ENCODE results near the gene FOXP1. TPM values are rescaled to one million over a fixed set of nuclear protein-coding genes. Genes with fewer than 3 reads are reported as not detected.

Gene FOXP1
- total RNA-seq, 1 experiment from 2014 or later: 2.9 TPM

- Histone ChIP-seq H3K4me3 (ENCODE audit: low read depth in 2 of 2, low read length in 2 of 2) (no peak overlapping the region), H3K27me3 (ENCODE audit: control insufficient read depth, insufficient read depth, low read length) (no peaks in the 10 kb centered on the region), H3K36me3 (ENCODE audit: control insufficient read depth, insufficient read depth, low read length) (no peaks in the 10 kb centered on the region), H3K27ac (ENCODE audit: low read length) (no peak overlapping the region), H3K9me3 (ENCODE audit: control insufficient read depth, insufficient read depth, low read depth, low read length) (no peaks in the 10 kb centered on the region), H3K4me1 (ENCODE audit: control insufficient read depth, insufficient read depth, low read length) (no peaks in the 10 kb centered on the region)
- no TSS peak for BruUV-seq (replicated peaks)
- TF ChIP-seq REST (IDR thresholded peaks at IDR 0.05; ENCODE audit: insufficient read depth in 1 of 2, low read depth in 2 of 2, low read length in 1 of 2): no peak
- no peak for TF ChIP-seq POLR2AphosphoS5 (IDR thresholded peaks at IDR 0.05; ENCODE audit: low read depth, low read length)
- no peak for TF ChIP-seq CTCF (IDR thresholded peaks at IDR 0.05)
- no peak for TF ChIP-seq SIN3A (IDR thresholded peaks at IDR 0.05; ENCODE audit: borderline replicate concordance, insufficient read depth, low read depth, low read length)
- TF ChIP-seq TCF7L2 (IDR thresholded peaks at IDR 0.05; ENCODE audit: low read depth, low read length): no peak
- intact Hi-C loops (cut with micrococcal nuclease; ENCODE audit: unreplicated experiment) (no loop called here), in situ Hi-C loops (cut with HindIII; ENCODE audit: low pct_unique_long_range_greater_than_20kb, low sequenced_read_pairs) (no loop called here)
- CTCF ChIA-PET: no interaction called here
- DNase-seq (ENCODE audit: low read depth, low spot score) (no peak), ATAC-seq (no peak)
- POLR2A ChIA-PET: no interaction called here
Measured at GRCh38 chr3:71309342-71309741, 274.2 kb downstream of the FOXP1 start.

GRCh38 chr3:71308836-71309235 lies 274.7 kb downstream of the FOXP1 start:
- no peak overlapping the region for H3K27ac ChIP-seq (ENCODE audit: low read length)
- intact Hi-C loops (cut with micrococcal nuclease; ENCODE audit: unreplicated experiment): no loop called here
- POLR2A ChIA-PET: no interaction called here

More at GRCh38 chr3:71308836-71309235, 274.7 kb downstream of the FOXP1 start:
- DNase-seq (ENCODE audit: low read depth, low spot score) (no peak), ATAC-seq (no peak)
- no peaks in the 10 kb centered on the region for H3K27me3 ChIP-seq (ENCODE audit: control insufficient read depth, insufficient read depth, low read length)
- in situ Hi-C loops (cut with HindIII; ENCODE audit: low pct_unique_long_range_greater_than_20kb, low sequenced_read_pairs): no loop called here
- no TSS peak for BruUV-seq (replicated peaks)
- CTCF ChIA-PET: no interaction called here
- TF ChIP-seq POLR2AphosphoS5 (IDR thresholded peaks at IDR 0.05; ENCODE audit: low read depth, low read length): no peak
- TF ChIP-seq CTCF (IDR thresholded peaks at IDR 0.05): no peak
- no peak for TF ChIP-seq TCF7L2 (IDR thresholded peaks at IDR 0.05; ENCODE audit: low read depth, low read length)
- no peak for TF ChIP-seq SIN3A (IDR thresholded peaks at IDR 0.05; ENCODE audit: borderline replicate concordance, insufficient read depth, low read depth, low read length)
- no peak for TF ChIP-seq REST (IDR thresholded peaks at IDR 0.05; ENCODE audit: insufficient read depth in 1 of 2, low read depth in 2 of 2, low read length in 1 of 2)
- no peaks in the 10 kb centered on the region for H3K4me1 ChIP-seq (ENCODE audit: control insufficient read depth, insufficient read depth, low read length)
- no peaks in the 10 kb centered on the region for H3K36me3 ChIP-seq (ENCODE audit: control insufficient read depth, insufficient read depth, low read length)
- H3K9me3 ChIP-seq (ENCODE audit: control insufficient read depth, insufficient read depth, low read depth, low read length): no peaks in the 10 kb centered on the region
- no peak overlapping the region for H3K4me3 ChIP-seq (ENCODE audit: low read depth in 2 of 2, low read length in 2 of 2)

All from Panc1 (cell line).